Cardiac fibroblast (primary cell): ENCODE results near the gene COPG2.

ENCODE experiments used
- DNase-seq, 2 donors: peaks; one replicate each; pipeline versions ENCODE4 v3.0.0 to v3.0.0-alpha.2; 2010; ENCODE audit warnings: low read depth in 2 of 2
- H3K4me3 ChIP-seq, 2 donors: replicated peaks in 1 of 2; 1 replicate in 1 of 2; 2 replicates in 1 of 2; pipeline ENCODE4 v1.5.1; 2011; ENCODE audit warnings: low read depth in 2 of 2, low read length in 2 of 2, mild to moderate bottlenecking in 2 of 2, moderate library complexity in 1 of 2
- TF ChIP-seq, protein P1 (sequence below): IDR thresholded peaks from one replicate; pipeline ENCODE4 v1.5.1; 2011; ENCODE audit warnings: low read depth, mild to moderate bottlenecking, low read length, inconsistent platforms

COPG2 gene

DNA sequence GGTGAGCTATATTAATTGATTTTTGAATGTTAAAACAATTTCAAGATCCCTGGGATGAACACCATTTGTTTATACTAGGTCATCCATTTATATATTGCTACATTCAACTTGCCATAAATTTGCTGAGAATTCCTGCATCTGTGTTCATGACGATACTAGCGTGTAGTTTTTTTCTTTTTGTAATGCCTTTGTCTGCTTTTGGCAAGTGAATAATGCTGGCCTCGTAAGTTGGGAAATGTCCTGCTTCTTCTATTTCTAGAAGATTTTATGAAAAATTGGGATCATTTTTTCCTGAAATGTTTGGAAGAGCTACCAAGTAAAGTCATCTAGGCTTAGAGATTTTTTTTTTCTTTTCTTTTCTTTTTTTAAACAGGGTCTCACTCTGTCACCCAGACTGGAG is 189.6 kb downstream of the COPG2 start:
- DNase-seq = no peak
- TF ChIP-seq, protein P1, sequence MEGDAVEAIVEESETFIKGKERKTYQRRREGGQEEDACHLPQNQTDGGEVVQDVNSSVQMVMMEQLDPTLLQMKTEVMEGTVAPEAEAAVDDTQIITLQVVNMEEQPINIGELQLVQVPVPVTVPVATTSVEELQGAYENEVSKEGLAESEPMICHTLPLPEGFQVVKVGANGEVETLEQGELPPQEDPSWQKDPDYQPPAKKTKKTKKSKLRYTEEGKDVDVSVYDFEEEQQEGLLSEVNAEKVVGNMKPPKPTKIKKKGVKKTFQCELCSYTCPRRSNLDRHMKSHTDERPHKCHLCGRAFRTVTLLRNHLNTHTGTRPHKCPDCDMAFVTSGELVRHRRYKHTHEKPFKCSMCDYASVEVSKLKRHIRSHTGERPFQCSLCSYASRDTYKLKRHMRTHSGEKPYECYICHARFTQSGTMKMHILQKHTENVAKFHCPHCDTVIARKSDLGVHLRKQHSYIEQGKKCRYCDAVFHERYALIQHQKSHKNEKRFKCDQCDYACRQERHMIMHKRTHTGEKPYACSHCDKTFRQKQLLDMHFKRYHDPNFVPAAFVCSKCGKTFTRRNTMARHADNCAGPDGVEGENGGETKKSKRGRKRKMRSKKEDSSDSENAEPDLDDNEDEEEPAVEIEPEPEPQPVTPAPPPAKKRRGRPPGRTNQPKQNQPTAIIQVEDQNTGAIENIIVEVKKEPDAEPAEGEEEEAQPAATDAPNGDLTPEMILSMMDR = no peak
- no peak overlapping the region for H3K4me3 ChIP-seq

DNA sequence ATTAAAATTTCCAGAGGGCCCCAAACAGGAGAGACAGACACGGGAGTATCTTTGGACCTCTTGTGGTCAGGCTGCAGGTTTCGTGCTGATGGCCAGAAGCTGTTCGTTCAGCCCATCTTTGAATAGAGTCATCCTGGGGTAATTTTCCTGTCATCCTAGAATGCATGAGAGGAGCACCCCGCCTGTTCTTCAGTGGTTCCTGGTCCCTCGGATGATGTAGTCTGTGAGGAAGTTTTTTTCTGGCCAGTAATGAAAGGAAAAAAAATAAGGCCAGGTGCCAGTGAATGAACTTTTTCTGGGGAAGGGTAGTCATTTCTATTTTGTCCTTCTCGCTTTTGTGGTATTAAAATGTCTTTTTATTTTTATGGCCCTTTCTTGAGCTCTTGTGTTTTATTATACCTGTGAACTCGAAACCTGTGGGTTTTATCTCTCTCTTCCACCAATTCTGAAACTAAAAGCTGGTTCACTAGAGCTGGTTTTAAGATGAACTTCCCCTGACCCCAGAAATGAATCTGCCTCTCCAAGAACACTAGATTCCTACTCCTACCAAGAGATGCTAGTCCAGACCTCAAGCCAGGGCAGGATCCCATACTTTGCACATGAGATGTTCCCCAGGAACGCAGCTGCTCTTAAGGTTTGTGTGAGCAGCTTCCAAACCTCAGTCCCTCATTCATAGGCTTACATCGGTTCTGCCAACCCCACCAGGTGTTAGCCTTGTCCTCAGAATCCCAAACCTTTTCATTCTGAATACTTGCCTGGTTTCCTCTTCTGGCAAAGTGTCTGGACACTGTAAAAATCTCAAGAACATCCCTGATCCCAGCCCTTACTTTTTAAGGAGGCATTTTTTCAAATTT is 192.0 kb downstream of the COPG2 start:
- no peak overlapping the region for H3K4me3 ChIP-seq
- no peak for DNase-seq

DNA sequence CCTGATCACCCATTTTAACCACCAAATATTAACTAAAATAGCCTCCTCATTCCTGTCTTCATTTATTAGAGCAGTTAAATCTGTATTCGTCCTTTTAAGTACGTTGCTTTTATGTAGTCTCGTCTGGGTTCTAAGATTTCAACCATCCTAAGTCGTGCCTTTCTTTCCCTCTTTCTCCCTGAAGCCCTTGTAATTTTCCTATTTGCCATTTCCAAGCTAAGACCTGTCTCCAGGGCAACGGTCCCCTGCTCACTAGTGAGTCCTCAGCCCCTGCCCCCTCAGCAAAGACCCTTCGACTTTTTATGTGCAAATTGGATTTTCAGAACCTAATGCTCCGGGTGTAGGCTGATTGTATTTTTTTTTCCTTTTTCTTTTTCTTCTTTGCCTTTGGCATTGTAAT is 192.8 kb downstream of the COPG2 start:
- no peak overlapping the region for H3K4me3 ChIP-seq
- no peak for DNase-seq
- TF ChIP-seq, protein P1 = no peak

More for the DNA sequence above, 192.0 kb downstream of the COPG2 start:
- TF ChIP-seq, protein P1 = no peak

DNA sequence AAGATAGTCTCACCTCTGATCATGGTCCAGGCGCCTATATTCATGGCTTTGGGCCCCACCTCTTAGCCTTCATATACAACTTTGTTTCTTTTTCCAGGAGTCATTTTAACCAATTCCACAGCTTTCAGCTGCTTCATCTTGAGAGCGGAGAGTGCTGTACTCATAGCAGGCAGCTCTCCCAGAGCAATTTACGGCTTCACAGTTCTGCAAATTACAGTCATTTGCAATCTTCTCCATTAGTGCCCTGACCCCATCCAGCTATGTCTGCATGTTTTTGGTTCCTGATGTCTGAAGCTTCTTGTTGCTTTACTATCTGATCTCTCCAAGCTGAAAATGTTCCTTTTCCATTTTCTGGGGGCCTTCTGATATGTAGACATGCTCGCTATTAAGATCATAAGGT is 194.7 kb downstream of the COPG2 start:
- no peak for DNase-seq
- H3K4me3 ChIP-seq = no peak overlapping the region
- TF ChIP-seq, protein P1 = no peak

DNA sequence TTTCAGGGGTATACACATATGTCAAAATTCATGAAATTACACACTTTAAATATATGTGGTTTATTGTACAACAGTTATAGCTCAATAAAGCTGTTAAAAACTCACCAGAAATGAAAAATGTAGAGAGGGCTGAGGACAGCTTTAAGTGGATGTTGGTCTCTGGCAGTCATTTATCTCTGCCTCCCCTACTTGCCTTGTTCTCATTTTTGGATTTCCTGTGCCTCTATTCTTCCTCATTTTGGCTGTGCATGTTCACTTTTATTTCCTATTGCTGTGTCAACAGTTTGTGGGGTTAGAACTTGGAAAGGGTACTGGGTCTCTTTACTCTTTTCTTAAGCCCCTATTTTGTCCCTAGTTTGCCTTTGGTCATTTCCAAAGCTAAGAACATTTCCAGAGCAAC is 195.3 kb downstream of the COPG2 start:
- DNase-seq = no peak
- no peak overlapping the region for H3K4me3 ChIP-seq
- TF ChIP-seq, protein P1 = no peak

DNA sequence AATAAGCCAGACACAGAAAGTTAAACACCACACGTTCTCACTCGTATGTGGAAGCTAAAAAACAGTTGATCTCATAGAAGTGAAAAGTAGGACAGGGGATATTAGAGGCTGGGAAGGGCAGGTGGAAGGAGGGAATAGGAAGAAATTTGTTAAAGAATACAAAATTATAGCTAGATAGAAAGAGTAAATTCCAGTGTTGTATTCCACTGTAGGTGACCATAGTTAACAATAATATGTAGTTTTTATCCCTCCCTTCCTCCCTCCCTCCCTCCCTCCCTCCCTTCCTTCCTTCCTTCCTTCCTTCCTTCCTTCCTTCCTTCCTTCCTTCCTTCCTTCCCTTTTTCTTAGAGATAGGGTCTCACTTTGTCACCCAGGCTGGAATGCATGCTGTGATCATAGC is 196.6 kb downstream of the COPG2 start:
- DNase-seq = no peak
- TF ChIP-seq, protein P1 = no peak
- no peak overlapping the region for H3K4me3 ChIP-seq
